ENCODE data around the gene NOP53.
"Not testable (repeated sequence)": the region's sequence is repeated elsewhere in the genome, so short reads cannot be mapped to it uniquely, and the experiment has no call there.

Gene NOP53

GRCh38 chr19:47716270-47716937, 28.9 kb upstream of the NOP53 start:
- in situ Hi-C loops (cut with HindIII; ENCODE audit: low sequenced_read_pairs): no loop called here

DNA sequence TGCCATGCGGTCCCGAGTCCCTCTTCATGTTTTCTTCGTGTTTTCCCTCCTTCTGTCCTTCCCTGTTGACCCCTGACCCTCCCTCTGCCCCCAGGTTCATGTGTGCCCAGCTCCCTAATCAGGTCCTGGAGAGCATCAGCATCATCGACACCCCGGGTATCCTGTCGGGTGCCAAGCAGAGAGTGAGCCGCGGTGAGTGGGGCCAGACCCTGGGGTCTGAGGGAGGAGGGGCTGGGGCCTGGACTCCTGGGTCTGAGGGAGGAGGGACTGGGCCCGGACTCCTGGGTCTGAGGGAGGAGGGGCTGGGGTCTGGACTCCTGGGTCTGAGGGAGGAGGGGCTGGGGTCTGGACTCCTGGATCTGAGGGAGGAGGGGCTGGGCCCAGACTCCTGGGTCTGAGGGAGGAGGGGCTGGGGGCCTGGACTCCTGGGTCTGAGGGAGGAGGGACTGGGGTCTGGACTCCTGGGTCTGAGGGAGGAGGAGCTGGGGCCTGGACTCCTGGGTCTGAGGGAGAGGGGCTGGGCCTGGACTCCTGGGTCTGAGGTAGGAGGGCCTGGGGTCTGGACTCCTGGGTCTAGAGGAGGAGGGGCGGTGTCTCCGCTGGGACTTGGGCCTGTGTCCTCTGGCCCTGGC, 26.8 kb upstream of the NOP53 start:
- in situ Hi-C loops (cut with HindIII; ENCODE audit: low sequenced_read_pairs): not testable (repeated sequence)

GRCh38 chr19:47719047-47719859, 26.1 kb upstream of the NOP53 start:
- in situ Hi-C loops (cut with HindIII; ENCODE audit: low sequenced_read_pairs): no loop called here

DNA sequence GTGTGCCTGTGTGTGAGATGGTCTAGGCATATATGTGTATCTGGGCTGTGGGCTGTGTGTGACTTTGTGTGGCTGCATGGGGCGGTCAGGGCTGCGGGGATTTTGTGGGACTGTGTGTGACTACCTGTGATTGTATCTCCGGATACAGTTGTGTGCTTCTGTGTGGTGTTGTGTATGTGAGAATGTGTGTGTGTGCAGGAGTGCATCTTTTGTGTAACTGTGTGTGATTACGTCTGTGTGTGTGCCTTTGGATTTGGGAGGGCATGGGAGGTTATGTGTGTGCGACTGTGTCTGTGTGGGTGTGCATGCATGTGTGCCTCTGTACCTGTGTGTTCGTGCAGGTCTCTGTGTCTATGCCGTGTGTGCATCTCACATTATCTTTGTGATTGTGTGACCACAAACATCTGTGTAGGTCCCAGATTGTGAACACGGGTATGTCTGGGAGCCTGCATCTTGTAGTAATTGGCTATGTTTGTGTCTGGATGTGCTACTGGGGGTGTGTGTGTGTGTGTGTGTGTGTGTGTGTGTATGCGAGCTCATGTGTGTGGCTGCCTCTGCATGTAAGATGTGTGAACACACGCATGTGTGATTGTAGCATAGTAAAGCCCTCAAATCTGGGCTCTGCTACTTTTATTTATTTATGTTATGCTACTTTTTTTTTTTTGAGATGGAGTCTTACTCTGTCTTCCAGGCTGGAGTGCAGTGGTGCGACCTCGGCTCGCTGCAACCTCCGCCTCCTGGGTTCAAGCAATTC, 24.5 kb upstream of the NOP53 start:
- in situ Hi-C loops (cut with HindIII; ENCODE audit: low sequenced_read_pairs): no loop called here

DNA sequence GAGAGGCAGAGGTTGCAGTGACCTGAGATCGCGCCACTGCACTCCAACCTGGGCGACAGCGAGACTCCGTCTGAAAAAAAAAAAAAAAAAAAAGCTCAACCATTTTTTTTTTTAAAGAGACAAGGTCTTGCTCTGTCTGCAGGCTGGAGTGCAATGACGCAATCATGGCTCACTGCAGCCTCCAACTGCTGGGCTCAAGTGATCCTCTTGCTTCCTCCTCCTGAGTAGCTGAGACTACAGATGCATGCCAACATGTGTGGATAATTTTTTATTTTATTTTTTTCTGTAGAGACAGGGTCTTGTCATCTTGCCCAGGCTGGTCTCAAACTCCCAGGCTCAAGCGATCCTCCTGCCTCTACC, 21.8 kb upstream of the NOP53 start:
- in situ Hi-C loops (cut with HindIII; ENCODE audit: low sequenced_read_pairs): no loop called here

DNA sequence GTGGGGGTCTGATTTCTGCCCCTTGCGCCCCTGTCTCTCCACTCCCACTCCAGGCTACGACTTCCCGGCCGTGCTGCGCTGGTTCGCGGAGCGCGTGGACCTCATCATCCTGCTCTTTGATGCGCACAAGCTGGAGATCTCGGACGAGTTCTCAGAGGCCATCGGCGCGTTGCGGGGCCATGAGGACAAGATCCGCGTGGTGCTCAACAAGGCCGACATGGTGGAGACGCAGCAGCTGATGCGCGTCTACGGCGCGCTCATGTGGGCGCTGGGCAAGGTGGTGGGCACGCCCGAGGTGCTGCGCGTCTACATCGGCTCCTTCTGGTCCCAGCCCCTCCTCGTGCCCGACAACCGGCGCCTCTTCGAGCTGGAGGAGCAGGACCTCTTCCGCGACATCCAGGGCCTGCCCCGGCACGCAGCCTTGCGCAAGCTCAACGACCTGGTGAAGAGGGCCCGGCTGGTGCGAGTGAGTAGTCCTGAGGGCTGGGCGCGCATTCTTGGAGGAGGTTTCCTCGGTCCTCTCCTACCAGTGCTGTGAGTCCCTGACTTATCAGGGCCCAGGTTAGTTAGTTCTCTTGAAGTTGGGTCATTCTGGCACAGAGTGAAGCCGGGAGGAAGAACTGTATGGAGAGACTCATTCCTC, 19.5 kb upstream of the NOP53 start:
- in situ Hi-C loops (cut with HindIII; ENCODE audit: low sequenced_read_pairs): no loop called here

DNA sequence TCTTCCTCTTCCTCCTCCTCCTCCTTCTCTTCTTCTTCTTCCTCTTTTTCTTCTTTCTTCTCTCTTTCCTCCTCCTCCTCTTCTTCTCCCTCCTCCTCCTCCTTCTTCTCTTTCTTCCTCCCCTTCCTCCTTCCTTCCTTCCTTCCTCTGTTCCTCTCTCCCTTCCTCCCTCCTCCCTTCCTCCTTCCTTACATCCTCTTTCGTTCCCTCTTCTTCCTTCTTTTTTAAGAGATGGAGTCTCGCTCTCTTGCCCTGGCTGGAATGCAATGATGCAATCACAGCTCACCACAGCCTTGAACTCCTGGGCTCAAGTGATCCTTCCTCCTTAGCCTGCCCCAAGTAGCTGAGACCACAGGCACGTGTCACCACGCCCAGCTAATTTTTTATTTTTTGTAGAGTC, 18.9 kb upstream of the NOP53 start:
- in situ Hi-C loops (cut with HindIII; ENCODE audit: low sequenced_read_pairs): no loop called here

- in situ Hi-C loops (cut with HindIII; ENCODE audit: low sequenced_read_pairs): not testable (repeated sequence)
Measured at GRCh38 chr19:47728295-47728694, 17.1 kb upstream of the NOP53 start.

DNA sequence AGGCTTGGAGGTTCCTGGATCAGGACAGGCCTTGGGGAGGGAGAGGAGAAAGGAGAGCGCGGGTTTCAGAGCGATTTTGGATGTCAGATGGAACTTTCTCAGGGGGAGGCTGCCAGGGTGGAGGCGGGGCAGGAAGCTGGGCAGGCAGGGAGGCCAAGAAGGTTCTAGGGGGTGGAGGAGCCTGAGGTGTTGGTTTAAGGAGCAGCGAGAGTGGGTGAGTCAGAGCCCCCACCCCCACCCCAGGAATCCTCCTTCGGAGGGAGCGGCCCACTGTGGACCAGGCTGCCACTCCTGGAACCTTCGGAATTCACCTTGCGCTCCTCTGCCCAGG, 15.9 kb upstream of the NOP53 start:
- in situ Hi-C loops (cut with HindIII; ENCODE audit: low sequenced_read_pairs): no loop called here

DNA sequence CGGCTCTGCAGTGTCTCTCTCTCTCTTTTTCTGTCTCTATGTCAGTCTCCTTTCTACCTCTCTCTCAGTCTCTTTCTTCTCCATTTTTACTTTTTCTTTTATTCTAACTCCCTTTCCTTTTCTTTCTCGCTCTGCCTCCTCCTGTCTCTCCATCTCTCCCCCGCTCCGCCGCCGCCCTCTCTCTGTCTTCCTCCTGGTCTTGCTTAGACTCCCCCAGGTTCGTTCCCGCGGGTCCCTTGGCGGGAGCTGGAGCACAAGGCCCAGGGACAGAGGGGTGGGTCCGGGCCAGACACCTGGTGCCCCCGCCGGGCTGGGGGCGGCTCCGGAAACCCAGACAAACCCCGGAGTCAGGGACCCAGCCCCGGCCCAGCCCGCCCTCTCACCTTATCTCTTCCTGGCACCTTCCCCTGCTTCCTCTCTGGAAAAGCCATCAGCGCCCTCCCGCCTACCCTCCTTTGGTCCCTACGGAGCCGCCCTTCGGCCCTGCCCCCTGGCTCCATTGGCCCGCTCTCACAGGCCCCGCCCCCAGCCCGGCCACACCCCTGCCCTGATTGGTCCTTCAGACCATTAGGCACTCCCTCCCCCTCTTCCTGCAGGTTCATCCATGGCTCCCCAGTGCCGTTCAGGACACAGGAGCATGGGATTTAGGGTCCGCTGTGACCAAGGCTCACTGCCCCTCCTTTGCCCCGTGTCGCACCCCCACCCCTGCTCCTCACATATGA, 15.4 kb upstream of the NOP53 start:
- in situ Hi-C loops (cut with HindIII; ENCODE audit: low sequenced_read_pairs): no loop called here

- in situ Hi-C loops (cut with HindIII; ENCODE audit: low sequenced_read_pairs): no loop called here
Measured at GRCh38 chr19:47730521-47730889, 14.8 kb upstream of the NOP53 start.

GRCh38 chr19:47730910-47731309, 14.4 kb upstream of the NOP53 start:
- in situ Hi-C loops (cut with HindIII; ENCODE audit: low sequenced_read_pairs): no loop called here

DNA sequence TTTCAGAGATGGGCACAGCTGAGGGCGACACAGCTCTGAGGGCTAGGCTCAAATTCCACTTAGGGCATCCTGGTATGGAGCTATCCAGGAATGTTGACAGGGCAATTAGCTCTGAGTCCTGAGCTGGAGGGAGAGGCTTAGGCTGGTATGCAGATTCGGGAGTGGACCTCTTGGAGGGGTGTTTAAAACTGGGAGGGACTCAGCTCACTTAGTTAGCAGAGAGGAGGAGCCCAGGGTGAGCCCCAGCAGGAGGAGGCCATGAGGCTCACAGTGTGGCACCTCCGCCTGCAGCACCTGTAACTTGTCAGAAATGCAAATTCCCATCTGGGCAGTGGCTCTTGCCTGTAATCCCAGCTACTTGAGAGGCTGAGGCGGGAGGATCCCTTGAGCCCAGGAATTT, 10.2 kb upstream of the NOP53 start:
- in situ Hi-C loops (cut with HindIII; ENCODE audit: low sequenced_read_pairs): no loop called here

DNA sequence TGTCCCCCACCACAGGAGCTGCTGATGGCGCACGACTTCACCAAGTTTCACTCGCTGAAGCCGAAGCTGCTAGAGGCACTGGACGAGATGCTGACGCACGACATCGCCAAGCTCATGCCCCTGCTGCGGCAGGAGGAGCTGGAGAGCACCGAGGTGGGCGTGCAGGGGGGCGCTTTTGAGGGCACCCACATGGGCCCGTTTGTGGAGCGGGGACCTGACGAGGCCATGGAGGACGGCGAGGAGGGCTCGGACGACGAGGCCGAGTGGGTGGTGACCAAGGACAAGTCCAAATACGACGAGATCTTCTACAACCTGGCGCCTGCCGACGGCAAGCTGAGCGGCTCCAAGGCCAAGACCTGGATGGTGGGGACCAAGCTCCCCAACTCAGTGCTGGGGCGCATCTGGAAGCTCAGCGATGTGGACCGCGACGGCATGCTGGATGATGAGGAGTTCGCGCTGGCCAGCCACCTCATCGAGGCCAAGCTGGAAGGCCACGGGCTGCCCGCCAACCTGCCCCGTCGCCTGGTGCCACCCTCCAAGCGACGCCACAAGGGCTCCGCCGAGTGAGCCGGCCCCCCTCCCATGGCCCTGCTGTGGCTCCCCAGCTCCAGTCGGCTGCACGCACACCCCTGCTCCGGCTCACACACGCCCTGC, 4.4 kb upstream of the NOP53 start:
- in situ Hi-C loops (cut with HindIII; ENCODE audit: low sequenced_read_pairs): no loop called here

DNA sequence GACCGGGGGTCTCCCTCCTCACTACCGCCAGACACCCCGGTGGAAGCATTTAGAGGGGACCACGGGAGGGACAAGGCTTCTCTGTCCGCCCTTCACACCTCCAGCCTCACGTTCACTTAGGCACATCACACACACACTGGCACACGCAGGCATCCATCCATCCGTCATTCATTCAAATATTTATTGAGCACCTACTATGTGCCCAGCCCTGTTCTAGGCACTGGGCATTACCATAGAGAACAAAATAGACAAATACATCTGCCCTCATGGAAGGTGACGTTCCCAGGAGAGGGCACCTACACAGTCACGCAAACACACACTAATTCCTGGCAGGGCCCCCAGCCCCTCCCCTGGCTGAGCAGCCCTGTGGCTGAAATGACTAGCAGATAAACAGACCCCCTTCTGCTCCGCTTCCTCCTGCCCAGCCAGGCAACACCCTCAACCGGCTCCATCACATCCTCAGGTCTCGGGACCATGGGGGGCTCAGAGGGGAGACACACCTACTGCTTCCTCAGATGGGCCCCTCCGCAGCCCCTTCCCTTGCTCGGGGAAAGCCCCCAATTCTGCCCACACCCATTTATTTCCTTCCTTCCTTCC, 3.7 kb upstream of the NOP53 start:
- in situ Hi-C loops (cut with HindIII; ENCODE audit: low sequenced_read_pairs): no loop called here

GRCh38 chr19:47742634-47743033, 2.7 kb upstream of the NOP53 start:
- in situ Hi-C loops (cut with HindIII; ENCODE audit: low sequenced_read_pairs): no loop called here

- in situ Hi-C loops (cut with HindIII; ENCODE audit: low sequenced_read_pairs): not testable (repeated sequence)
Measured at GRCh38 chr19:47746129-47746528, 783 bp downstream of the NOP53 start.

GRCh38 chr19:47749326-47749725, 4.0 kb downstream of the NOP53 start:
- in situ Hi-C loops (cut with HindIII; ENCODE audit: low sequenced_read_pairs): no loop called here

GRCh38 chr19:47750752-47751151, 5.4 kb downstream of the NOP53 start:
- in situ Hi-C loops (cut with HindIII; ENCODE audit: low sequenced_read_pairs): no loop called here
